ENCODE results near the gene ACAD9.

DNA sequence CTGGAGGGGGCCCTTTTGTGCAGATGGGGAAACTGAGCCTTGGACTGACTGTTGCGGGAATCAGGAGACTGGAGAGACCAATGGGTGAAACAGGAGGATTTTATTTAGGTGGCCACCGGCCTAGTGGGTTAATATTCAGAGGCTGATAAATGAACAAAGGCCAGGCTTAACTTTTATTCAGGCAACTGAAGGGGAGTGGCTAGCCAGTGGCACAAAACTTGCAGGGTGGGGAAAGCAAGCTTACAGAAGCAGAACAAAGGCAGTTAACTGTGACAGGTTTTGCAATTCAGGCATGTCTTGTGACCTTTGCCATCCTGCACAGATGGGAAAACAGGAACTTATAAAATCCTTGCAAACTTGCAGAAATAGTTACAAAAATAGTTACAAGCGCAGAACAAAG is 24.9 kb upstream of the ACAD9 start:
- no peak for TF ChIP-seq FOXP2 (optimal IDR thresholded peaks at IDR 0.05; ENCODE audit: control extremely low read depth, extremely low read length, insufficient read depth)
- TF ChIP-seq POLR2AphosphoS5 (IDR thresholded peaks at IDR 0.05; ENCODE audit: borderline replicate concordance, low read depth, low read length) = no peak
- no peak for TF ChIP-seq EZH2 (IDR thresholded peaks at IDR 0.05)

Data from SK-N-MC (cell line).